ENCODE data around the gene ZC3H18.

GRCh38 chr16:88608076-88608475 is 37.9 kb downstream of the ZC3H18 start:
- TF ChIP-seq CTCF (conservative IDR thresholded peaks at IDR 0.05 in 1 of 2, IDR thresholded peaks at IDR 0.05 in 1 of 2; ENCODE audit: low read depth in 1 of 2, low read length in 2 of 2) (no peak), EZH2 (IDR thresholded peaks at IDR 0.05; ENCODE audit: low read length, missing control alignments) (no peak)
